ENCODE measurements around the gene GNAQ.
"Not testable (repeated sequence)": the region's sequence is repeated elsewhere in the genome, so short reads cannot be mapped to it uniquely, and the experiment has no call there.

GNAQ gene

DNA sequence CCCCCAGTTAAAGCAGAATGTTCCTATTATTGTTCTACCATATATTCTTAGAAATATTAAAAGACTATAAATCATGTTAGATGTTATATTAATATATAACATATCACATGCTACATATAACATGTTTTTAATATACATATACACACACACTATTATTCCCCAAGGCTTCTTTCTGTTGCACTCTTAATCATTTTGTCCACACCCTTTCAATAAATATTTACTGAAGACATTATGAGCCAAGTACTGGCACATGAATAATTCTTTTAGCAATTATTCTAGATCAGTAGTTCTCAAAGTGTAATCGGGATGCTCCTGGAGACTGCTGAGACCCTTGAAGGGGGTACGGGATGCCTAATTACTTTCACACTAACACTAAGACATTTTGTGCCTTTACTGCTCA lies 143.9 kb downstream of the GNAQ start:
- no peak for DNase-seq (ENCODE audit: low read depth, low spot score)
- H3K27ac ChIP-seq, result no peak overlapping the region

DNA sequence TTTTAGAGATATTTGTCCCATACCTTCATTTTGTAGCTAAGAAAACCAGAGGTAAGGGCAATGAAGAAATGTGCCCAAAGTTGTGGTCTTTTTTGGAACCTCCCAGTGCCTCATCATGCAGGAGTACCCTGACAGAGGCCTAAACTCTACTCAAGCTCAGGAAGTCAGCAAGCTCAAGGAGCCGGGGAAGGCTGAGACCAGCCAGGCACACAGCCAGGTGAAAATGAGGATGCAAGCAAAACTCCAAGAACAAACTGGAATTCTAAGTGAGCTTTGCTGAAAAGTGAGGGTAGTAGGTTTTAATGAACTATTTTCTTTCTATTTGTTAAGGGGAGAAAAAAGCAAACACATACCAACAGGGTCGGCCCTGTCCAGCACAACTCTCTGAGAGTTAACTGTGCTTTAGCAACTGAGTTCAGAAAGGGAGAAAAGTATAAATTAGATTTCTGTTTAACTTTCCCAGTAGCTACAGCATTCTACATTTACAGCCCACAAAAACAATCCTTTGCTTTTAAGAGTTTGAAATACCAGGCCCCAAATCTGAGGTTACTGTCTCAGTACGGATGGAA lies 146.4 kb downstream of the GNAQ start:
- H3K27ac ChIP-seq, result peak overlapping the region; percentile 74
- no peak for DNase-seq (ENCODE audit: low read depth, low spot score)

DNA sequence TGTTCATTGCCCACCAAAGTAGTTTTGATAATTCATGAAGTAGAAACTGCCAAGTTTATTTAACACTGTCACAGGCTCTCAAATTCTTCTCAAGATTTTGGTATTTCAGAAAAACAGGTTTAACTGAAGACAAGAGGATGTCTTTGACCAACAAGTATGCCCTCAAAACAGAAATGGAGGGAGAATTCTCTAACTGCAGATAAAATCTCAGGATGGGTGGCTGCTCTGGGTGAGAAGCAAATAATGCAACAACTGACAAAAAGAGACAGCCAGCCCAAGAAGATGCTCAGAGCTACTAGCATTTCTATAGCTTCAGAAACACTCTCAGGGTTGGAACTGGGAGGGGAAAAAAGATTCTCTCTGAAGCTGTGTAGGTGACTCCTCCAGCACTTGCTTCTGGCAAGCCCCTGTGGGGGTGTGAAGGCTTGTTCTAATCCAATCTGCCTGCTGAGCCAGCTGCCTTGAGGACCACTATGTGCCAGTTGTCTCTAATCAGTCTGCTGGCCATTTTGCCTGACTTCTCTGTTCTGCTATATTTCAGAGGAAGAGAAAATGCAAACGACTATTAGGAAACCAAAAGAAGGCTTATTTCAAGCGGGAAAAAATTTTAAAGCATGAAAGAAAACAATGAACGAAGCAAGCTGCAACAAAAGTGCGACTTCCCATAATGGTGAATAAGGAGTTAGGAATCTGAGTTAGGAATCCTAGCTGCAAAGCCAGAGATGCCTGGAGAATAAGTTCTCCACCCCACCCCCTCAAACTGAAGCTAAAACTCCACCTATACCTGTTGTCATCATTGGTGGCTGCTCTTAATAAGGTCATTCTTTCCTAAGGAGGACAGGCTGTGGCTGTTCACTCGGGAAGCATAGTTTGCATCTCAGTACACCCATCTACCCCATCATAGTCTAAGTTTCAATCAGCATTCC lies 147.5 kb downstream of the GNAQ start:
- H3K27ac ChIP-seq, result peak overlapping the region; percentile 74
- no peak for DNase-seq (ENCODE audit: low read depth, low spot score)

DNA sequence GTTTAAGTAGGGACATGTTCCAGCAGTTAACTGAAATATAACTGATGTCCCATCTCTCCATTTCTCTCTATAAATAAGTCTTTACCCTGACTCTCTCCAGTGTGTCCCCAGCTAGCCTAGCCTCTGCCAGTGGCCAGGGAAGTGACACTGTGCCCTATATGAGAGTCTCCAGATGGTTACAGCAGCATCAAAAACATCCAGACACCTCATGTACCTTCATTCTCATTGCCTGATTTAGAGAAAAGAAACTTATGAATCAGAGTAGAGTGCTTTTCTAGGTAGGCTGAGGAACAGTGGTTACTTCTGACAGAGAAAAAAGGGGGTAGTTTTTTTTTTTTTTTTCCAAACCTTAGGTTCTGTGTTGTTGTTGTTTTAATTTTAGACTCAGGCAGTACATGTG lies 148.5 kb downstream of the GNAQ start:
- DNase-seq (ENCODE audit: low read depth, low spot score), result no peak
- H3K27ac ChIP-seq, result peak overlapping the region; percentile 74

DNA sequence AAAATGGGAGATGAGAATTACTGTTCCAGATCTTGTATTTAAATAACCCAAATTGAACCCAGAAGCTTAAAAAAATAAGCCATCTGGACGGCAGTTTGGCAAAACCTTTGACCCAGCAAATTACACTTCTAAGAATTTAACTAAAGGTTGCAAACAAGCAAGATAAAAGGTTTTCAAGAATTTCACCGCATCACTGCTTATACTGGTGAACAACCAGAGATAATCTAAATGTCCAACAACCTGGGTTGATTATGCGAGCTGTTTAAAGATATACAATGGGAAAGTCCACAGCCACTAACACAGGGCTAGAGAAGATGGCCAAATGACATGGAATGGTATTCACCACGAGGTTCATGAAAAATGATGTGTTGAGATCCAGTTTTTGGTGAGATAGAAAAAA lies 149.3 kb downstream of the GNAQ start:
- H3K27ac ChIP-seq, result no peak overlapping the region
- no peak for DNase-seq (ENCODE audit: low read depth, low spot score)

DNA sequence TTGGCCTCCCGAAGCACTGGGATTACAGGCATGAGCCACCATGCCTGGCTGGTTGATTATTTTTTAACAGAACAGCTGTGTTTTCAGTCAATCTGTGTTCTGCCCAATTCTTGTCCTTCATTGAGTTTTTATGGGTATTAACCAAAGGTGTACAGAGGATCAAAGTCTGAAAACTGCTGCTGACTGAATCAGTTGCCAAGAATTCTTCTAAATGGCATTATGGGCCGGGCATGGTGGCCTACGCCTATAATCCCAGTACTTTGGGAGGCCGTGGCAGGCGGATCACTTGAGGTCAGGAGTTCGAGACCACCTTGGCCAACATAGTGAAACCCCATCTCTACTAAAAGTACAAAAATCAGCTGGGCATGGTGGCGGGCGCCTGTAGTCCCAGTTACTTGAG lies 150.0 kb downstream of the GNAQ start:
- not testable (repeated sequence) for DNase-seq (ENCODE audit: low read depth, low spot score); H3K27ac ChIP-seq

DNA sequence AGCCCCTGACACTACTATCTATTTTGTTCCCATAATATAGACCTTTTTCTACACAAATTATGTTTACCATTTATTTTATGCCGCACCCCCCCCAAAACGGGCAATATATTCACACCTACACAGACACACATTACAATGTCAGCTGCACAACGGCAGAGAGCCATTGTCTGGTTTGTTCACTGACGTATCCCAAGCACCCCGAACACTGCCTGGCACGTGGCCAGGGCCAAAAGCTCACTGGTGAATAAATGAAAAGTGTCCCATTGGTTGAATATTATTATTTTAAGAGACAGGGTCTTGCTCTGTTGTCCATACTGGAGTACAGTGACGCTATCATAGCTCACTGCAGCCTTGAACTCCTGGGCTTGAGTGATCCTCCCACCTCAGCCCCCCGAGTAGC lies 150.5 kb downstream of the GNAQ start:
- H3K27ac ChIP-seq, result no peak overlapping the region
- DNase-seq (ENCODE audit: low read depth, low spot score), result no peak

DNA sequence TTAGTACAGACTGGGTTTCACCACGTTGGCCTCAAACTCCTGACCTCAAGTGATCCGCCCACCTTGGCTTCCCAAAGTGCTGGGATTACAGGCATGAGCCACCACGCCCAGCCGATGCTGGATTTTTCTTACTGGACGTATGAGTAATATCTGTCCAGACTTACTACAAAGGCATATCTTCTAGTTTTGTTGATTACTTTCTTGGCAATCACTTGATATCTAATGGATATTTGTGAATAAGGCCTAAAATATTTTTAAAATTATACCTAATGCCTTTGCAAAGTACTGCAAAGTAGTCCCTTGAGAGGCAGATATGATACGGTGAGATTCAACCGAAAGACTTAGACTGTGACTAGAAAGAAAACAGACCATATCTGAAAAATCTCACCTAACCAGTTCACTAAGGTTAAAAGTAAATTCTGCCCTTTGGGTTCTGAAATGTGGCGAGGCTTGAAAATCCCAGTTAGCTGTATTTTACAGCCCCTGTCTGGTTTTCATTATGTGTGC lies 152.1 kb downstream of the GNAQ start:
- H3K27ac ChIP-seq, result peak overlapping the region; percentile 56
- DNase-seq (ENCODE audit: low read depth, low spot score), result no peak

DNA sequence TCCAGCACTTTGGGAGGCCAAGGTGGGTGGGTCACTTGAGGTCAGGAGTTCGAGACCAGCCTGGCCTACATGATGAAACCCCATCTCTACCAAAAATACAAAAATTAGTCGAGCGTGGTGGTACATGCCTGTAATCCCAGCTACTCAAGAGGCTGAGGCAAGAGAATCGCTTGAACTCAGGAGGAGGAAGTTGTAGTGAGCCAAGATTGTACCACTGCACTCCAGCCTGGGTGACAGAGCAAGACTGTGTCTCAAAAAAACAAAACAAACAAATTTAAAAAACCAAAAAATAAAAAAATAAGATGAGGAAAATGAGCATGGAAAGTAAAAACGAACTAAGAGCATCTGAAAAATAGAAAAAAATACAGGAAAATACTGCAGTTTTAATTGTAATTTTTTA lies 152.8 kb downstream of the GNAQ start:
- H3K27ac ChIP-seq, result peak overlapping the region; percentile 56
- DNase-seq (ENCODE audit: low read depth, low spot score), result not testable (repeated sequence)

DNA sequence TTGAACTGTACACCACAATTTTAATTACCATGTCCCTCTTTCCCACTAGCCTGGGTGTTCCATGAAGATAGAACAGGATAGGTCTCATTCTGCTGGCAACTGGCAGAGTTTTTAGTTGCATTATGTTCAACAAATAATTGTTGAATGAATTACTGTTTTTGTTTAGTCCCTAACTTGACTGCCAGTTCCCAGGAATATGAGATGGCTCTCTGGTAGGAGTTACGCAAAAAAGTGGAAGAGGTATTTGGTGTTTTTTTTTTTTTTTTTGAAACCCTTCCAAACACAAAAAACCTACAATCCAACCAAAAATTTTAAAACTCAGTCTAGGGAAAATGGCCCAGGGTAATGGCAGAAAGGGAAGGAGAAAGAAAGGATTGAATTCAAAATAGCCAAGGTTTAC lies 153.6 kb downstream of the GNAQ start:
- H3K27ac ChIP-seq, result no peak overlapping the region
- no peak for DNase-seq (ENCODE audit: low read depth, low spot score)

DNA sequence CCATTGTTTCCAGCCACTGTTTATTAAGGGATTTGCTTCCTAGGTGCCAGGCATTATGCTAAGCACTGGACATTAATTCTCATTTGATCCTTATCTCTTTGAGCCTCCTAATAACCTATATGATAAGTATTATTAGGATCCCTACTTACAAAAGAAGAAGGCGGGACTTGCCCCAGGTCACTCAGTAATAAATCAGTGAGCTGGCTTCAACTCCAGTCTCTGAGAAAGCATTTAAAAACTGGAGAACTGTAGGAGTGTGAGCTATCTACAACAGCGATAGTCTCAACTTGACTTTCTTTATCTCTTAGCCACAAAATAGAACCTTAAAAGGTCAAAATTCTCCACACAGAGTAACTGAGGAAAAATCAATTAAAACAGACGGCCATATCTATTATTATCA lies 155.0 kb downstream of the GNAQ start:
- no peak overlapping the region for H3K27ac ChIP-seq
- no peak for DNase-seq (ENCODE audit: low read depth, low spot score)

DNA sequence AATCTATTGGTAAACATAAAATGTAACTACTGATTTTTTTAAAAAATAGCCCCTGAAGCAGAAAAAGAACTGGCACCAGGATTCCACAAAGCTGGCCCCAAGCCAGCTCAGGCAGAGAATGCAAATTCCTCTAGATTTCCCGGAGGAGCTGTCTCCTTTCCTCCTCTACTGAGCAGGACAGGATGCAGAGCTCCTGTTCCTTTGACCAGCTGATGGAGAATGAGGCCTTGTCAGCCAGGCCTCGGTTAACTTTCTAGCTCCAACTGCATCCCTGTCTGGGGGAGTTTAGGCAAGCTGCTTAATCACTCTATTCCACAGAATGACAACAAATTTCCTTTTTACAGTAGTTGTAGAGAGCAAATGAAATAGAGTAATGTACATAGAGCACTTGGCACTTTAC lies 155.5 kb downstream of the GNAQ start:
- DNase-seq (ENCODE audit: low read depth, low spot score), result no peak
- H3K27ac ChIP-seq, result no peak overlapping the region

DNA sequence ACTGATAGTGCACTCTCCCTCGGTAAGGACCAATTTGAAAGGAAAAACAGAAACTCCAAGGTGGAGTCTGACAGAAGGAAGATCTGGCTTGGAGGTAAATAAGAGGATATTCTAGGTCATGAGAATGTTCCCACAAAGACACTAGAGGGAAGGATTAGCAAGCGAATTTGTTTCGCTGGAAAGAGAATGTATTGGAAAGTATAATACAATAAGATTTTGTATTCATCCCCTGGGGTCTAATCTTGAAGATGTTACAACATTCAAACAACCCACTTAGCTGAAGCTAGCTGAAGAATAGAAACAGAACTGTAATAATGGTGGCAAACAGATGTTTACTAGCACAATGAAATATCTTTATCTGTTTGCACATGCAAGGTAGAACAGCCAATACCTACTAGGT lies 158.7 kb downstream of the GNAQ start:
- DNase-seq (ENCODE audit: low read depth, low spot score), result no peak
- H3K27ac ChIP-seq, result no peak overlapping the region

DNA sequence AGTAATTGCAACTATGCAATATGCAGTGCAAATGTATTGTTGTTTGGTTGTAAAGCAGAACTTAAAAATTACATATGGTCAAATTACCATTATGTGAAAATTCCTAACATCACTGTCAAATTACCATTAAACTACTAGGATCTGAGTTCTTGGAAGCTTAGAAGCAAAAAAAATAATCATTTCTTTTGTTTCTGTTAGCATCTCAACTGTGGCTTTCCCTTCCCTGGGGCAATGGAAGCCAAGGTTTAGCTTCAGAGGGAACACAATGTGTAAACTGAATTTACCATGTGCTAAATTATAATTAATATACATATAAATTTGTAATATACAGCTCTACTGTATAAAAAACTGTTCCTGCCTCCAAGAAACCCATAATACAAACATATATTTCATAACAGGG lies 159.4 kb downstream of the GNAQ start:
- no peak for DNase-seq (ENCODE audit: low read depth, low spot score)
- no peak overlapping the region for H3K27ac ChIP-seq

DNA sequence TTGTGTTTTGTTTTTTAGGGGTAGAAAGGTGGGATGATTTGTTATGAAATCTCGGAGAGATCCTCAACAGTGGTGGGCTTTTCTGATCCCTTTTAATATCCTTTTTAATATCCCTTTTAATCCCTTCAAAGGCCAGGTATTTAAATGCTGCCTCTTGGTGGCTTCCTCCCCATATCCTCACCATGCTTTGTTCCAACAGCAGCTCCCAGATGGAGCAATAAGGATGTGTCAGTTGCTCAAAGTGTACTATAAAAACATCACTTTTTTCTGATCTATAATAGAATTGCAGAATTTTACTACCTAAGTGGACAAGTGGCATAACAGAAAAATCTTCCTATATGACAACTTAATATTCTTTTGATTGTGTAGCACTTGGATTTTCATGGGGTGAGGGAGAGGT lies 160.1 kb downstream of the GNAQ start:
- no peak for DNase-seq (ENCODE audit: low read depth, low spot score)
- H3K27ac ChIP-seq, result no peak overlapping the region

DNA sequence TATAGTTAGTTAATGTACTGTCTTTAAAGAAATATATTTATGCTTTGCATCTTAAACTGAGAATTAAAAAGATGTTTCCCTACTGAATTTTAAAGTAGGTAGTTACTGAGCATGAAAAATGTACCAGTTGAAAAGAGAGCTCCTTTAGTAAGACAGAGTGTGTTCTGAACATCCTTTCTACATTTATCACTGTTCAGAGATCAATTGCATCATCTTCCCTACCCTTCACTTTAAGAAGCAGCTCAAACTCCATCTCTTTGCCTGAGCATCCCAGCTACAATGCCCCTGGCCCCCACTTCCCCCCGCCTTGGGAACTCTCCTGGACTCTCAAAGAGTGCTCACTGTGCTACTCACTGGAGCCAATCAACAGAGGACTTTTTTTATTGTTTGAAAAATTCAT lies 164.7 kb downstream of the GNAQ start:
- no peak overlapping the region for H3K27ac ChIP-seq
- DNase-seq (ENCODE audit: low read depth, low spot score), result no peak

DNA sequence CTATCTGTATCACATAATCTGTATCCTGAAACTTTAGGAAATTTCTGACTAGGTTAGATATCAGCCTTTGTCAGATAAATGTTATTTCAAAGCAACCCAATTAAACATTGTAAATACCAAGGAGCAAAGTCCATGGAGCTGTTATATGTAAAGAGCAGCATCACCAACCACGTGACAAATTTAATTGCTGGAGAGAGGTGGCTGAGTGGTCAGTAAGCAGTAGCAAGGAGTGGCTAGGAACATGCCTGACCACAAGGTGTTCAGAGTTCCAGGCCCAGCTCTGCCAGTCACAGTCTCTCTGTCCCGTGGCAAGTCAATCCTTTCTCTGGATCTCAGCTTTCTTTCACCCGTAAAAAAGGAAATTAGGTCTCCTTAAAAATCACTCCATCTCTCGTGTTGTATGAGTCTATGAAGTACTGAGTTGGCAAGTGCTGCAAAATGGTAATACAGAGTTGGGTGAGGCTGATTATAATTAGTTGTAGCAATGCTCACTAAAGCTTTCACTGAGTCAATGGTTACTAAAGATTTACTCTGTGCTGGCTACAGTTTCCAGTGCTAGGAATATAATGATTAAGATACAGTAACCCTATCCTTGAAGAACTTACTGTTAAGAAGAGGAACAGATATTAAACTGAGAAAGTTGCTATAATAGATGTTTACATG lies 166.1 kb downstream of the GNAQ start:
- no peak for DNase-seq (ENCODE audit: low read depth, low spot score)
- no peak overlapping the region for H3K27ac ChIP-seq

DNA sequence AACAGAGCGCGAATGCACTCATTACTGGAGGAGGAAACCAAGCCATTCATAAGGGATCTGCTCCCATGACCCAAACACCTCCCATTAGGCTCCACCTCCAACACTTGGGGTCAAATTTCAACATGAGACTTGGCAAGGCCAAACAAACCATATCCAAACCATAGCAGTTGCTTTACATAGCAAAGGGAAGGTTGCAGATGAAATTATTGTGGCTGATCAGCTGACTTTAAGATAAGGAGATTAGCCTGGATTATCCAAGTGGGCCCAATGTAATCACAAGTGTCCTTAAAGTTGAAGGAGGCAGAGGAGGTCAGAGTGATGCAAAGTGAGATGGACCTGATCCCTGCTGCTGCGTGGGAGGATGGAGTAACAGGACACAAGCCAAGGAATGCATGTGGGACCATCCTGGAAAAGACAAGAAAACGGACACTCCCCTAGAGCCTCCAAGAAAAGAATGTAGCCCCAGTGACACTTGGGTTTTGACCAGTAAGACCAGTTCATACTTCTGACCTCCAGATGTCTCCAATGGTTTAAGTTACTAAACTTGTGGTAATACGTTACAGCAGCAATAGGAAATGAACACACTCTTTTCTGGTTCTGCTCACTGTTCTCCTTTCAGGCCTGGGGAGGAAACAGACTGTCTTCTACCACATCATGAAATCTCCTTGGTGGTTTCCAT lies 167.3 kb downstream of the GNAQ start:
- no peak overlapping the region for H3K27ac ChIP-seq
- no peak for DNase-seq (ENCODE audit: low read depth, low spot score)

DNA sequence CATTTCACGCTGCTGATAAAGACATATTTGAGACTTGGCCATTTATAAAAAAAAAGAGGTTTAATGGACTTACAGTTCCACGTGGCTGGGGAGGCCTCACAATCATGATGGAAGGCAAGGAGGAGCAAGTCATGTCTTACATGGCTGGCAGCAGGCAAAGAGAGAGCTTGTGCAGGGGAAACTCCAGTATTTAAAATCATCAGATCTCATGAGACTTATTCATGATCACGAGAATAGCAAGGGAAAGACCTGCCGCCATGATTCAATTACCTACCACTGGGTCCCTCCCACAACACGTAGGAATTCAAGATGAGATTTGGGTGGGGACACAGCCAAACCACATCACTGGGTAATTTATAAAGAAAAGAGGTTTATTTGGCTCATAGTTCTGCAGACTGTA lies 168.0 kb downstream of the GNAQ start:
- DNase-seq (ENCODE audit: low read depth, low spot score); H3K27ac ChIP-seq: not testable (repeated sequence)

DNA sequence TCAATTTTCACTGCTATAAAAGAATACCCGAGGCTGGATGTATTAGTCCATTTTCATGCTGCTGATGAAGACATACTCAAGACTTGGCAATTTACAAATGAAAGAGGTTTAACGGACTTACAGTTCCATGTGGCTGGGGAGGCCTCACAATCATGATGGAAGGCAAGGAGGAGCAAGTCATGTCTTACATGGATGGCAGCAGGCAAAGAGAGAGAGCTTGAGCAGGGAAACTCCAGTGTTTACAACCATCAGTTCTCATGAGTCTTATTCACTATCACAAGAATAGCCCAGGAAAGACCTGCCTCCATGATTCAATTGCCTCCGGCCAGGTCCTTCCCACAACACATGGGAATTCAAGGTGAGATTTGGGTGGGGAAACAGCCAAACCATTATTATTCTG lies 170.7 kb downstream of the GNAQ start:
- DNase-seq (ENCODE audit: low read depth, low spot score), result not testable (repeated sequence)

More for the DNA sequence above, 170.7 kb downstream of the GNAQ start:
- H3K27ac ChIP-seq, result not testable (repeated sequence)
